Colonic mucosa (tissue), 4 donors: ENCODE measurements around the gene DIAPH3. TPM values are rescaled to one million over a fixed set of nuclear protein-coding genes. Genes with fewer than 3 reads are reported as not detected.

ENCODE experiments used
- DNase-seq: peaks from one replicate; pipeline ENCODE4 v3.0.0-alpha.2; 2020
- H3K27ac ChIP-seq: fragments of 200-600 bp; one replicate; pipeline ENCODE4 v1.8.0; 2021
- H3K27me3 ChIP-seq: fragments of 200-600 bp; one replicate; pipeline ENCODE4 v1.8.0; 2021
- H3K36me3 ChIP-seq: fragments of 200-600 bp; one replicate; pipeline ENCODE4 v1.8.0; 2021
- H3K4me1 ChIP-seq: fragments of 200-600 bp; one replicate; pipeline ENCODE4 v1.8.0; 2021; ENCODE audit warnings: mild to moderate bottlenecking
- H3K4me3 ChIP-seq: fragments of 200-600 bp; one replicate; pipeline ENCODE4 v1.8.0; 2021
- H3K9ac ChIP-seq, 2 donors: one replicate each; pipeline ENCODE4 v1.7.0; 2013; ENCODE audit warnings: control low read depth in 2 of 2, low read depth in 2 of 2, low read length in 2 of 2
- H3K9me3 ChIP-seq: fragments of 200-600 bp; one replicate; pipeline ENCODE4 v1.8.0; 2021
- CTCF ChIP-seq: fragments of 200-600 bp; IDR thresholded peaks from one replicate; pipeline ENCODE4 v1.8.0; 2022; ENCODE audit warnings: antibody characterized with exemption, mild to moderate bottlenecking
- intact Hi-C: fragments of 100-400 bp; cut with DNase I; formaldehyde crosslinking; loops from one replicate; pipeline ENCODE4 v1.14.1; 2022
- total RNA-seq, 2 donors: library from RNA; stranded (reverse); fragmentation: NEBNext Ultra II Directional in 1 of 2; extraction: Animal tissue kit (Norgen Biotek cat#: 25700) in 1 of 2; gene quantifications; one replicate each; pipeline ENCODE4 v1.2.1, GENCODE V29; 2021
- donor health status: healthy.
- donor health status: DM: no; HTN: no; CAD: no.
- donor health status: DM: no; HTN: no; CAD: no.

Gene DIAPH3
- total RNA-seq, 2 donors from 2014 or later, result 5.1 to 14.5 TPM

GRCh38 chr13:59641817-59642216 lies 521.9 kb downstream of the DIAPH3 start:
- no peak overlapping the region for H3K9ac ChIP-seq
- H3K9me3 ChIP-seq, result no peaks in the 10 kb centered on the region
- no peaks in the 10 kb centered on the region for H3K4me1 ChIP-seq
- H3K4me3 ChIP-seq, result no peak overlapping the region
- no peak for TF ChIP-seq CTCF
- H3K27me3 ChIP-seq, result no peaks in the 10 kb centered on the region
- intact Hi-C loops, result no loop called here
- no peak for DNase-seq
- H3K36me3 ChIP-seq, result no peaks in the 10 kb centered on the region
- H3K27ac ChIP-seq, result no peak overlapping the region

- H3K27me3 ChIP-seq, result no peaks in the 10 kb centered on the region
- intact Hi-C loops, result no loop called here
- no peak overlapping the region for H3K4me3 ChIP-seq
- no peaks in the 10 kb centered on the region for H3K9me3 ChIP-seq
- no peak overlapping the region for H3K9ac ChIP-seq
- H3K36me3 ChIP-seq, result no peaks in the 10 kb centered on the region
- no peak overlapping the region for H3K27ac ChIP-seq
- no peaks in the 10 kb centered on the region for H3K4me1 ChIP-seq
- DNase-seq, result no peak
- TF ChIP-seq CTCF, result no peak
Observed at GRCh38 chr13:59641261-59641660, 522.5 kb downstream of the DIAPH3 start.

GRCh38 chr13:59638404-59638803 lies 525.3 kb downstream of the DIAPH3 start:
- H3K9ac ChIP-seq, result no peak overlapping the region
- H3K27me3 ChIP-seq, result no peaks in the 10 kb centered on the region
- TF ChIP-seq CTCF, result no peak
- intact Hi-C loops, result no loop called here
- H3K27ac ChIP-seq, result no peak overlapping the region
- DNase-seq, result no peak
- H3K36me3 ChIP-seq, result no peaks in the 10 kb centered on the region
- H3K9me3 ChIP-seq, result no peaks in the 10 kb centered on the region
- no peaks in the 10 kb centered on the region for H3K4me1 ChIP-seq
- no peak overlapping the region for H3K4me3 ChIP-seq

- Histone ChIP-seq H3K4me3 (no peak overlapping the region), H3K36me3 (no peaks in the 10 kb centered on the region), H3K9me3 (no peaks in the 10 kb centered on the region), H3K4me1 (no peaks in the 10 kb centered on the region), H3K27me3 (no peaks in the 10 kb centered on the region), H3K27ac (no peak overlapping the region), H3K9ac (no peak overlapping the region)
- intact Hi-C loops, result no loop called here
- no peak for TF ChIP-seq CTCF
- DNase-seq, result no peak
Observed at GRCh38 chr13:59635589-59635988, 528.1 kb downstream of the DIAPH3 start.

GRCh38 chr13:59633290-59633689 lies 530.4 kb downstream of the DIAPH3 start:
- H3K4me3 ChIP-seq, result no peak overlapping the region
- no peaks in the 10 kb centered on the region for H3K27me3 ChIP-seq
- no peaks in the 10 kb centered on the region for H3K9me3 ChIP-seq
- H3K27ac ChIP-seq, result no peak overlapping the region
- H3K36me3 ChIP-seq, result no peaks in the 10 kb centered on the region
- no peaks in the 10 kb centered on the region for H3K4me1 ChIP-seq
- DNase-seq, result no peak
- H3K9ac ChIP-seq, result no peak overlapping the region
- TF ChIP-seq CTCF, result no peak
- intact Hi-C loops, result no loop called here

GRCh38 chr13:59631271-59631670 lies 532.5 kb downstream of the DIAPH3 start:
- no peak overlapping the region for H3K4me3 ChIP-seq
- TF ChIP-seq CTCF, result no peak
- no peak for DNase-seq
- no peaks in the 10 kb centered on the region for H3K4me1 ChIP-seq
- no peak overlapping the region for H3K9ac ChIP-seq
- H3K27me3 ChIP-seq, result no peaks in the 10 kb centered on the region
- no peak overlapping the region for H3K27ac ChIP-seq
- no peaks in the 10 kb centered on the region for H3K9me3 ChIP-seq
- intact Hi-C loops, result no loop called here
- H3K36me3 ChIP-seq, result no peaks in the 10 kb centered on the region
